GM23248 (cell line): Measurements from ENCODE around the gene ABLIM2. TPM values are rescaled to one million over a fixed set of nuclear protein-coding genes. Genes with fewer than 3 reads are reported as not detected.

Experiments used
- DNase-seq: peaks from one replicate; pipeline ENCODE4 v3.0.0-alpha.2; 2015
- H2AFZ ChIP-seq: fragments of 200-600 bp; sonication (generic); 2 replicates; pipeline ENCODE4 v1.6.1; 2016; ENCODE audit warnings: antibody characterized with exemption
- H3F3A ChIP-seq: fragments of 200-600 bp; sonication (generic); 2 replicates; pipeline ENCODE4 v1.6.1; 2016; ENCODE audit warnings: mild to moderate bottlenecking, antibody characterized with exemption, mixed run types; ENCODE audit not compliant: insufficient read depth
- H3K27ac ChIP-seq: fragments of 200-600 bp; sonication (generic); 2 replicates; pipeline ENCODE4 v1.5.1; 2016; ENCODE audit warnings: mild to moderate bottlenecking
- H3K27me3 ChIP-seq: fragments of 200-600 bp; sonication (generic); replicated peaks from 2 replicates; pipeline ENCODE4 v1.6.1; 2016; ENCODE audit warnings: mild to moderate bottlenecking; ENCODE audit not compliant: insufficient read depth
- H3K36me3 ChIP-seq: fragments of 200-600 bp; sonication (generic); 2 replicates; pipeline ENCODE4 v1.6.1; 2016; ENCODE audit warnings: low read depth, mild to moderate bottlenecking
- H3K4me1 ChIP-seq: fragments of 200-600 bp; sonication (generic); 2 replicates; pipeline ENCODE4 v1.6.1; 2016; ENCODE audit warnings: mild to moderate bottlenecking; ENCODE audit not compliant: insufficient read depth
- H3K4me2 ChIP-seq: fragments of 200-600 bp; sonication (generic); one replicate; pipeline ENCODE4 v1.6.1; 2016; ENCODE audit warnings: mild to moderate bottlenecking; ENCODE audit not compliant: unreplicated experiment
- H3K4me3 ChIP-seq: fragments of 200-600 bp; sonication (generic); 2 replicates; pipeline ENCODE4 v1.5.1; 2016; ENCODE audit warnings: mild to moderate bottlenecking
- H3K79me2 ChIP-seq: fragments of 200-600 bp; sonication (generic); 2 replicates; pipeline ENCODE4 v1.6.1; 2016; ENCODE audit warnings: mild to moderate bottlenecking; ENCODE audit not compliant: insufficient read depth
- H3K9ac ChIP-seq: fragments of 200-600 bp; sonication (generic); 2 replicates; pipeline ENCODE4 v1.6.1; 2016; ENCODE audit warnings: mild to moderate bottlenecking
- H3K9me2 ChIP-seq: fragments of 200-600 bp; sonication (generic); 2 replicates; pipeline ENCODE4 v1.6.1; 2016; ENCODE audit warnings: mixed run types, mild to moderate bottlenecking, moderate library complexity; ENCODE audit not compliant: insufficient read depth
- H3K9me3 ChIP-seq: fragments of 200-600 bp; sonication (generic); one replicate; pipeline ENCODE4 v1.6.1; 2017; ENCODE audit warnings: low read depth
- H4K20me1 ChIP-seq: fragments of 200-600 bp; sonication (generic); 2 replicates; pipeline ENCODE4 v1.6.0; 2016; ENCODE audit not compliant: insufficient read depth
- EZH2 ChIP-seq: fragments of 200-600 bp; sonication (generic); IDR thresholded peaks from 2 replicates; pipeline ENCODE4 v1.6.1; 2018; ENCODE audit warnings: antibody characterized with exemption, mild to moderate bottlenecking; ENCODE audit not compliant: insufficient read depth, poor library complexity, severe bottlenecking
- EZH2phosphoT487 ChIP-seq: fragments of 200-600 bp; sonication (generic); IDR thresholded peaks from 2 replicates; pipeline ENCODE4 v1.6.1; 2018; ENCODE audit warnings: antibody characterized with exemption, moderate library complexity, mild to moderate bottlenecking, low read depth; ENCODE audit not compliant: insufficient read depth
- WGBS, 2 experiments: methylation state at CpG; one replicate each; pipeline ENCODE4 v1.1.6; 2015 to 2017; ENCODE audit warnings: low lambda C conversion rate in 2 of 2, low coverage in 1 of 2; ENCODE audit errors: missing lambda C conversion rate in 2 of 2; 5-methylcytosine and 5-hydroxymethylcytosine counted together
- in situ Hi-C: fragments of 300-500 bp; cut with MboI; formaldehyde crosslinking; loops from 2 replicates; pipeline ENCODE4 v1.15.0; 2020
- polyA plus RNA-seq: library from polyadenylated mRNA; unstranded; fragments of >200 nt; fragmentation: Nextera tagmentation; extraction: Ambion mirVana; gene quantifications from 2 replicates; pipeline ENCODE4 v1.2.1, GENCODE V29; 2016
- total RNA-seq: library from RNA; depleted of rRNA; stranded (reverse); fragments of >200 nt; shearing (Covaris generic); gene quantifications from 2 replicates; pipeline ENCODE4 v1.2.3, GENCODE V29; 2014

ABLIM2 gene
- total and polyA plus RNA-seq, 2 experiments from 2014 or later, result not detected

- Histone ChIP-seq H4K20me1 (no peaks in the 10 kb centered on the region), H3K36me3 (no peaks in the 10 kb centered on the region), H3K4me3 (no peak overlapping the region), H3K27ac (no peak overlapping the region), H3F3A (no peaks in the 10 kb centered on the region), H3K27me3 (peaks cover 61% of the 10 kb centered on the region), H3K4me1 (no peaks in the 10 kb centered on the region), H3K9me2 (no peaks in the 10 kb centered on the region), H3K9ac (no peak overlapping the region), H3K4me2 (no peak overlapping the region), H3K79me2 (no peaks in the 10 kb centered on the region), H3K9me3 (no peaks in the 10 kb centered on the region), H2AFZ (no peak overlapping the region)
- in situ Hi-C loops, result no loop called here
- DNase-seq, result no peak
- WGBS, 2 experiments, result 35 to 46% methylated on average over 8 of the region's 8 CpGs
- TF ChIP-seq EZH2 (no peak), EZH2phosphoT487 (no peak)
Measured at GRCh38 chr4:8078610-8079015, 80.0 kb downstream of the ABLIM2 start.

GRCh38 chr4:8078109-8078494 is 80.5 kb downstream of the ABLIM2 start:
- TF ChIP-seq EZH2 (no peak), EZH2phosphoT487 (no peak)
- DNase-seq, result no peak
- H3K27me3 ChIP-seq, result peaks cover 55% of the 10 kb centered on the region
- 49 to 52% methylated on average over 11 of the region's 11 CpGs for WGBS, 2 experiments
- in situ Hi-C loops, result no loop called here
- H3K79me2 ChIP-seq, result no peaks in the 10 kb centered on the region
- H4K20me1 ChIP-seq, result no peaks in the 10 kb centered on the region
- H3K9me3 ChIP-seq, result no peaks in the 10 kb centered on the region
- no peaks in the 10 kb centered on the region for H3F3A ChIP-seq
- H3K27ac ChIP-seq, result no peak overlapping the region
- no peak overlapping the region for H2AFZ ChIP-seq
- H3K9ac ChIP-seq, result no peak overlapping the region
- H3K4me2 ChIP-seq, result no peak overlapping the region
- H3K4me3 ChIP-seq, result no peak overlapping the region
- H3K36me3 ChIP-seq, result no peaks in the 10 kb centered on the region
- H3K9me2 ChIP-seq, result no peaks in the 10 kb centered on the region
- no peaks in the 10 kb centered on the region for H3K4me1 ChIP-seq

- H3K4me2 ChIP-seq, result no peak overlapping the region
- no peaks in the 10 kb centered on the region for H4K20me1 ChIP-seq
- in situ Hi-C loops, result no loop called here
- H3K27ac ChIP-seq, result no peak overlapping the region
- H3K4me1 ChIP-seq, result no peaks in the 10 kb centered on the region
- H3K27me3 ChIP-seq, result peaks cover 54% of the 10 kb centered on the region
- no peaks in the 10 kb centered on the region for H3K9me2 ChIP-seq
- H3K4me3 ChIP-seq, result no peak overlapping the region
- no peak overlapping the region for H2AFZ ChIP-seq
- no peak overlapping the region for H3K9ac ChIP-seq
- no peak for TF ChIP-seq EZH2phosphoT487
- TF ChIP-seq EZH2, result no peak
- H3K9me3 ChIP-seq, result no peaks in the 10 kb centered on the region
- no peaks in the 10 kb centered on the region for H3F3A ChIP-seq
- DNase-seq, result no peak
- WGBS, 2 experiments, result 61 to 67% methylated on average over 23 of the region's 23 CpGs
- H3K79me2 ChIP-seq, result no peaks in the 10 kb centered on the region
- H3K36me3 ChIP-seq, result no peaks in the 10 kb centered on the region
Measured at GRCh38 chr4:8077181-8078108, 81.2 kb downstream of the ABLIM2 start.

GRCh38 chr4:8076023-8076422 is 82.6 kb downstream of the ABLIM2 start:
- no peaks in the 10 kb centered on the region for H3K4me1 ChIP-seq
- no peaks in the 10 kb centered on the region for H4K20me1 ChIP-seq
- H3K4me3 ChIP-seq, result no peak overlapping the region
- H3K79me2 ChIP-seq, result no peaks in the 10 kb centered on the region
- no peak overlapping the region for H3K27ac ChIP-seq
- no peaks in the 10 kb centered on the region for H3K9me3 ChIP-seq
- H3K9ac ChIP-seq, result no peak overlapping the region
- in situ Hi-C loops, result no loop called here
- TF ChIP-seq EZH2phosphoT487 (no peak), EZH2 (no peak)
- H3K4me2 ChIP-seq, result no peak overlapping the region
- H3K27me3 ChIP-seq, result peaks cover 60% of the 10 kb centered on the region
- no peak overlapping the region for H2AFZ ChIP-seq
- WGBS, 2 experiments, result 19 to 23% methylated on average over 7 of the region's 7 CpGs
- no peak for DNase-seq
- H3F3A ChIP-seq, result no peaks in the 10 kb centered on the region
- H3K36me3 ChIP-seq, result no peaks in the 10 kb centered on the region
- no peaks in the 10 kb centered on the region for H3K9me2 ChIP-seq
